ENCODE results near the gene PDK2.

DNA sequence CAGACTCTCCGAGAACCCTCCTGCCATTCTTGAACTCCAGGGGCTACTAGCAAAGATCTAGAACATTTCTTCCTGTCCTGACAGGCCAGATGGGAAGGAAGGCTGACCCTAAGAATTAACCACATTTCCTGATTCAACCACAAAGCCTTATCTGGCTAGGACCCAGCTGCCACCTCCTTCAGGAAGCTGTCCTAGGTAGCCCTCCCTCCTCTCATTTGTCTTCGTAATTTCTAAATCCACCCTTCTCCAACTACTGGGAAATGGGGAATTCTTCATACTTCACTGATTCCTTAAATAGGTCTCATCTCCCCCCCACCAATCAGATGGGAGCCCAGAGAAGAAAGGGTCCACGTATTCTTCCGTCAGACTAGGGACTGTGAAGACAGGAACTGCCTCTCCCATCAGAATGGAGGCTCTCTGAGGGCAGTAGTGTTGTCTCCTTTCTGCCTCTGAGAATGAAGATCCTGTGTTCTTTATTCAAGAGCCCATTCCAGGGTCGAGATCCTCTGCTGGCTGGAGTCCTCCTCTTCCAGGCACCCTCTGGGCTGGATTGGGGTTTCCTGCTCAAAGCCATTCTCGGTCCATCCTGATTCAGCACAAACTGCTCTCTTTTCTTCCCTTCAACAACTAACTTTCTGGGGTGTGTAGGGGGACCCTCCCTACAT, 32.7 kb downstream of the PDK2 start:
- TF ChIP-seq, protein P1, sequence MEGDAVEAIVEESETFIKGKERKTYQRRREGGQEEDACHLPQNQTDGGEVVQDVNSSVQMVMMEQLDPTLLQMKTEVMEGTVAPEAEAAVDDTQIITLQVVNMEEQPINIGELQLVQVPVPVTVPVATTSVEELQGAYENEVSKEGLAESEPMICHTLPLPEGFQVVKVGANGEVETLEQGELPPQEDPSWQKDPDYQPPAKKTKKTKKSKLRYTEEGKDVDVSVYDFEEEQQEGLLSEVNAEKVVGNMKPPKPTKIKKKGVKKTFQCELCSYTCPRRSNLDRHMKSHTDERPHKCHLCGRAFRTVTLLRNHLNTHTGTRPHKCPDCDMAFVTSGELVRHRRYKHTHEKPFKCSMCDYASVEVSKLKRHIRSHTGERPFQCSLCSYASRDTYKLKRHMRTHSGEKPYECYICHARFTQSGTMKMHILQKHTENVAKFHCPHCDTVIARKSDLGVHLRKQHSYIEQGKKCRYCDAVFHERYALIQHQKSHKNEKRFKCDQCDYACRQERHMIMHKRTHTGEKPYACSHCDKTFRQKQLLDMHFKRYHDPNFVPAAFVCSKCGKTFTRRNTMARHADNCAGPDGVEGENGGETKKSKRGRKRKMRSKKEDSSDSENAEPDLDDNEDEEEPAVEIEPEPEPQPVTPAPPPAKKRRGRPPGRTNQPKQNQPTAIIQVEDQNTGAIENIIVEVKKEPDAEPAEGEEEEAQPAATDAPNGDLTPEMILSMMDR (conservative IDR thresholded peaks at IDR 0.05; ENCODE audit: low read depth, low read length): no peak
- no peak for TF ChIP-seq EZH2 (IDR thresholded peaks at IDR 0.05; ENCODE audit: borderline replicate concordance, low read depth, low read length, poor library complexity, severe bottlenecking)

Data from A673 (cell line).